HL-60 (cell line): Measurements from ENCODE around the gene STK17B.

Experiments
- DNase-seq, 2 experiments: peaks; one replicate each; pipeline ENCODE4 v3.0.0-alpha.2; 2010 to 2020; ENCODE audit warnings: low read depth in 1 of 2, low spot score in 1 of 2
- H3K27ac ChIP-seq: fragments of 250-450 bp; sonication (Bioruptor Pico); replicated peaks from 2 replicates; pipeline ENCODE4 v1.5.1; 2020; ENCODE audit warnings: mild to moderate bottlenecking, moderate library complexity
- H3K27me3 ChIP-seq: fragments of 250-450 bp; sonication (Bioruptor Pico); 2 replicates; pipeline ENCODE4 v1.5.1; 2021; ENCODE audit warnings: mild to moderate bottlenecking, moderate library complexity; ENCODE audit not compliant: insufficient read depth, poor library complexity, severe bottlenecking
- H3K4me3 ChIP-seq: replicated peaks from 2 replicates; pipeline ENCODE4 v1.5.1; 2011; ENCODE audit warnings: mild to moderate bottlenecking, control low read depth, low read length; ENCODE audit not compliant: insufficient read depth
- CTCF ChIP-seq: IDR thresholded peaks from one replicate; pipeline ENCODE4 v1.5.1; 2011; ENCODE audit warnings: low read length, control low read depth, inconsistent platforms; ENCODE audit not compliant: insufficient read depth
- GABPA ChIP-seq: IDR thresholded peaks from 2 replicates; pipeline ENCODE4 v1.6.1; 2012; ENCODE audit warnings: low read depth
- POLR2AphosphoS5 ChIP-seq: IDR thresholded peaks from 2 replicates; pipeline ENCODE4 v1.6.1; 2012; ENCODE audit warnings: low read depth
- REST ChIP-seq: IDR thresholded peaks from 2 replicates; pipeline ENCODE4 v1.6.1; 2012; ENCODE audit warnings: low read depth; ENCODE audit not compliant: insufficient replicate concordance
- SPI1 ChIP-seq: IDR thresholded peaks from 2 replicates; pipeline ENCODE4 v1.6.1; 2012; ENCODE audit warnings: low read depth, mild to moderate bottlenecking, borderline replicate concordance

STK17B gene

GRCh38 chr2:196104066-196104465, 67.3 kb downstream of the STK17B start:
- no peak for DNase-seq
- Histone ChIP-seq H3K4me3 (no peak overlapping the region), H3K27me3 (no peaks in the 10 kb centered on the region), H3K27ac (no peak overlapping the region)
- TF ChIP-seq GABPA, result no peak
- no peak for TF ChIP-seq POLR2AphosphoS5
- TF ChIP-seq SPI1, result no peak
- TF ChIP-seq REST, result no peak
- TF ChIP-seq CTCF, result no peak

GRCh38 chr2:196103626-196104025, 67.8 kb downstream of the STK17B start:
- no peak overlapping the region for H3K4me3 ChIP-seq

More at GRCh38 chr2:196103626-196104025, 67.8 kb downstream of the STK17B start:
- H3K27me3 ChIP-seq, result no peaks in the 10 kb centered on the region
- DNase-seq, result no peak
- H3K27ac ChIP-seq, result no peak overlapping the region
- TF ChIP-seq POLR2AphosphoS5, result no peak
- no peak for TF ChIP-seq SPI1
- TF ChIP-seq GABPA, result no peak
- no peak for TF ChIP-seq CTCF
- TF ChIP-seq REST, result no peak
